Measurements from ENCODE around the gene KSR1.

DNA sequence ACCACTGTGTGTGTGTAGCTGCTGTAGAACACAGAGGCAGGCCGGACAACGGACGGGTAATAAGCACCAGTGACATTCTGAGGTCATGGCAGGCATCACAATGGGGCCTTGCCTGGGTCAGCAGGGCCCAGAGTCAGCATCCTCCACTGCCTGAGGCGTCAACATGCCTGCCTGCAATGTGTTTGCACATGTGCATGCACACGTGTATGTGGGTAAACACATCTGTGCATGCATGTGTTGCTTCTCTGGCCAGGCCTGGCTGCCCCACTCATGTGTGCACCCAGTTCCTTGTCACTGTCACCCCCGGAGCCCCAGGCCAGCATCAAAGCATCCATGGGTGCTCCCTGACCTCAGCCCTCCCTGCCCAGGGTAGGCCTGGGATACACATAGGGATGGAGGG, 218.1 kb downstream of the KSR1 start:
- TF ChIP-seq GABPA (IDR thresholded peaks at IDR 0.05; ENCODE audit: borderline replicate concordance, insufficient read depth, low read length) (no peak), TBP (IDR thresholded peaks at IDR 0.05; ENCODE audit: low read depth, low read length) (no peak), SIN3A (conservative IDR thresholded peaks at IDR 0.05 in 1 of 2, IDR thresholded peaks at IDR 0.05 in 1 of 2; ENCODE audit: low read depth in 1 of 2, low read length in 2 of 2) (no peak), POLR2AphosphoS5 (IDR thresholded peaks at IDR 0.05; ENCODE audit: low read depth, low read length) (no peak)
- TF ChIP-seq, protein P1, sequence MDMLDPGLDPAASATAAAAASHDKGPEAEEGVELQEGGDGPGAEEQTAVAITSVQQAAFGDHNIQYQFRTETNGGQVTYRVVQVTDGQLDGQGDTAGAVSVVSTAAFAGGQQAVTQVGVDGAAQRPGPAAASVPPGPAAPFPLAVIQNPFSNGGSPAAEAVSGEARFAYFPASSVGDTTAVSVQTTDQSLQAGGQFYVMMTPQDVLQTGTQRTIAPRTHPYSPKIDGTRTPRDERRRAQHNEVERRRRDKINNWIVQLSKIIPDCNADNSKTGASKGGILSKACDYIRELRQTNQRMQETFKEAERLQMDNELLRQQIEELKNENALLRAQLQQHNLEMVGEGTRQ (IDR thresholded peaks at IDR 0.05; ENCODE audit: low read length) = no peak

Data from H1 (cell line).